Raji (cell line): ENCODE data around the gene WDR33.

Experiments
- POLR2A ChIP-seq: IDR thresholded peaks from 2 replicates; pipeline ENCODE4 v1.6.1; 2011; ENCODE audit warnings: low read depth, low read length, control low read depth; ENCODE audit not compliant: insufficient read depth

WDR33 gene

DNA sequence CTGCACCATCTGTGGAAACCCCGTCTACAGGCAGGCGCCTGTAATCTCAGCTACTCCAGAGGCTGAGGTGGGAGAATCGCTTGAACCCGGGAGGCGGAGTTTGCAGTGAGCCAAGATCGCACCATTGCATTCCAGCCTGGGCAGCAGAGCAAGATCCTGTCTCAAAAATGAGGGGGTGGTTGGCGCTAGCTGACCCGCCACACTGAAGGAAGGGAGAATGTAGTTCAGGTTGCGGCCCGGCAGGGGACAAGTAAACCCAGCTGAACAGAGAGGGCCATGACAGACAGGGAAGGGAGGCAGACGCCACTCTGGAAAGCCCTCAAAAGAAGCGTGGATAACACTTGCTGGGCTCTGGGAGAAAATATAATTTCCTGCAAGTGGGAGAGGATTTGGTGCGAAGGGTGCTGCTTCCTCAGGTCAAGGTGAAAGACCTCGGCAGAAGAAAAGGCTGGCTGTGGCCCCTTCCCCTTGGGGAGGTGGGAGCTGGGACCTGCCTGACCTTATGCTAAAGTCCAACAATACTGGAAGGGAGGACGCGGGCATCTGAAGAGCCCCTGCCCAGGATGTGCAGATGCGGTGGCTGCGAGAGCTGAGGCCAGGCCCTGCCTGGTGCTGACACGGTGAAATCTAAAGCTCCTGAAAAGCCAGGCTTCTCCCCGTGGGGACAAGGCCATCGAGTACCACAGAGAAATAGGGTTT lies 113.3 kb downstream of the WDR33 start:
- no peak for TF ChIP-seq POLR2A

GRCh38 chr2:127695491-127696472 lies 115.2 kb downstream of the WDR33 start:
- TF ChIP-seq POLR2A, result no peak

DNA sequence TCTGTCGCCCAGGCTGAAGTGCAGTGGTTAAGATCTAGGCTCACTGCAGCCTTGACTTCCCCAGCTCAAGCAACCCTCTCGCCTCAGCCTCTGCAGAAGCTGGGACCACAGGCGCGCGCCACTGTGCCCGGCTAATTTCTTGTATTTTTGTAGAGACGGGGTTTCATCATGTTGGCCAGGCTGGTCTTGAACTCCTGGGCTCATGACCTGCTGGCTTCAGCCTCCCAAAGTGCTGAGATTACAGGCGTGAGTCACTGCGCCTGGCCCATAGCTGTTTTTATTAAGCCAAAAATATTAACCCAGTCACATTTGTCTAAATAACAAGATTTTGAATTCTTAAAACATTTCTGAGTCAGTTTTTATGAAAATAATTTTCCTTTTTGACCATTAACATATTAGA lies 116.0 kb downstream of the WDR33 start:
- no peak for TF ChIP-seq POLR2A

GRCh38 chr2:127690696-127691095 lies 120.3 kb downstream of the WDR33 start:
- no peak for TF ChIP-seq POLR2A

DNA sequence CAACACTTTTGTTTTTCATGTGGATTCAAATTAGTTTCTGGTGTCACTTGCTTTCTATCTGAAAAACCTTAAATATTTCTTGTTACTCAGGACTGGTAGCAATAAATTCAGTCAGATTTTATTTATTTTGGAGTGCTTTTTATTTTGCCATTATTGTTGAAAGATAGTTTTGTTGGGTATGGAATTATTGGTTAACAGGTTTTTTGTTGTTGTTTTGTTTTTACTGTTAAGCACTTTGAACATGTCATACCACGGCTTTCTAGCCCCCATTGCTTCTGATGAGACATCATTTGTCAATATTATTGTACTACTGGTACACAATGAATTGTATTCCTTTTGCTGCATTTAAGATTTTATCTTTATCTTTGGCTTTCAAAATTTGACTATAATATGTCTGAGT lies 122.6 kb downstream of the WDR33 start:
- TF ChIP-seq POLR2A, result no peak

DNA sequence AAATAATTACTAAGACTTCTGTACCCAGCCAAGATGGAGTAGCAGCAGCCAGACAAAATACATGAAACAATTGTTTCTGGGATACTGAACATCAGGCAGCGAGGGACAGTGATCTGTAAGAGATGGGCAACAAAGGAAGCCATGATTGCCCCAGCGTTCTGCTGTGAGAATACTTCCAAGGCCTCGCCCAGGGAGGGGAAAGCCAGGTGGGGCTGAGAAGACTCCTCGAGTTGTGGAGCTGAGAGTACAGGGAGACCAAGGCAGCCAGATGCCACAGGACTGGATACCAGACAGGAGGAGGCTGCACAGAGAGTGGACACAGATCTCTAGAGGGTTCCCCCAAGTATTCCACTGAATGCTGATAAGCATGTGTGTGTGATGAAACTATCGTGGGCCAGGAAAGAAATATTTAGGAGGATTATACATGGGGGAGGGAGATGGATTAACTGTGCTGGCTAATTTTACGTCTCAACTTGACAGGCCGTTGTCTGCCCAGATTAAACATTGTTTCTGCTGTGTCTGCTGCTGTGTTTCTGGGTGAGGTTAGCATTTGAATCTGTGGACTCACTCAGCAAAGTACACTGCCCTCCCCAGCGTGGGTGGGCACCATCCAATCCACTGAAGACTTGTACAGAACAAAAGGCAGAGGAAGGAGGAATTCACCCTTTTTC lies 125.4 kb downstream of the WDR33 start:
- TF ChIP-seq POLR2A, result no peak

DNA sequence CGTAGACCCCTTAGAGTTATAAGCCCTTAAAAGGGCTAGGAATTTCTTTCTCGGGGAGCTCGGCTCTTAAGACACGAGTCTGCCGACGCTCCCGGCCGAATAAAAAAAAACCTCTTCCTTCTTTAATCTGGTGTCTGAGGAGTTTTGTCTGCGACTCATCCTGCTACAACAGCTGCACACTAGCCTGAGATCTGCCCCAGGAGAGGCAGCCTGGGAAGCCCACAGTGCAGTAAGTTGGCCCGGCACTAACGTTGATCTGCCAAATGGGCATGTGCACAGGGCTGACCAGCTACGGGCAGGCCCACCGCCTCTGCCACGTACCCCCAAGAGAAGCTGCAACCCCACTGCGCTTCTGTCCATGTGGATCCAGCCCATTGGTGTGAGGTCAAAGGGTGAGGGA lies 127.2 kb downstream of the WDR33 start:
- no peak for TF ChIP-seq POLR2A

- TF ChIP-seq POLR2A, result no peak
These were observed 127.9 kb downstream of the WDR33 start for GRCh38 chr2:127683056-127683455.

DNA sequence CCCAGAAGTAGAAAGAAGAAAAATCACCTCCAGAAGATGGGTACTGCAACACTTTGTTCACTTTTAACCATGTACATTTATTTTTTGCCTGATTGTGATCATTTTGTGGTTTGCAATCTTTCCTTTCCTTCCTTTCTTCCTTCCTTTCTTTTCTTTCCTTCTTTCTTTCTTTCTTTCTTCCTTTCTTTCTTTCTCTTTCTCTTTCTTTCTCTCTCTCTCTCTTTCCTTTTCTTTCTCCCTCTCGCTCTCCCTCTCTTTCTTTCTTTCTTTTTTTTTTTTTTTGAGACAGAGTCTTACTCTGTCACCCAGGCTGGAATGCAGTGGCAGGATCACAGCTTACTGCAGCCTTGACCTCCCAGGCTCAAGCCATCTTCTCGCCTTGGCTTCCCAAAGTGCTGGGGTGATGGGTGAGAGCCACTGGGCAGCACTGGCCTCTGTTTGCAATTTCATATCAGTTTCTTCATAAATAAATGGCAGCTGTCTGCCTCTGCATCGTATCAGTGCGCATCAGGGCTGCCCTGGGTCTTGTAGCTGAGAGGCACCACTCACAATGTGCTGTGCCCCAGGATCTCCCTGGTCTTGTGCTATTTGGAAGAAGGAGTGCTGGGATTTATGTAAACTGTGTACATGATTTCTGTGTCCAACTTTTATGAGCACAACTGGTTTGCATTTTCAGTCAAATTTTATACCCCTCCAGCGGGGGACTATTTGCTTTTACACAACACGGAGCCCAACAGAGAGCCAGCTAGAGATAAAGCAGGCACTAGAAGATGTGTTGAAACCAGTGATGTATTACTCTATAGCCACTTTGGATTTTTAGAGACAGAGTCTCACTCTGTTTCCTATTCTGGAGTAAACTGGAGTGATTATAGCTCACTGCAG lies 128.8 kb downstream of the WDR33 start:
- no peak for TF ChIP-seq POLR2A

GRCh38 chr2:127681288-127681804 lies 129.6 kb downstream of the WDR33 start:
- TF ChIP-seq POLR2A, result no peak

DNA sequence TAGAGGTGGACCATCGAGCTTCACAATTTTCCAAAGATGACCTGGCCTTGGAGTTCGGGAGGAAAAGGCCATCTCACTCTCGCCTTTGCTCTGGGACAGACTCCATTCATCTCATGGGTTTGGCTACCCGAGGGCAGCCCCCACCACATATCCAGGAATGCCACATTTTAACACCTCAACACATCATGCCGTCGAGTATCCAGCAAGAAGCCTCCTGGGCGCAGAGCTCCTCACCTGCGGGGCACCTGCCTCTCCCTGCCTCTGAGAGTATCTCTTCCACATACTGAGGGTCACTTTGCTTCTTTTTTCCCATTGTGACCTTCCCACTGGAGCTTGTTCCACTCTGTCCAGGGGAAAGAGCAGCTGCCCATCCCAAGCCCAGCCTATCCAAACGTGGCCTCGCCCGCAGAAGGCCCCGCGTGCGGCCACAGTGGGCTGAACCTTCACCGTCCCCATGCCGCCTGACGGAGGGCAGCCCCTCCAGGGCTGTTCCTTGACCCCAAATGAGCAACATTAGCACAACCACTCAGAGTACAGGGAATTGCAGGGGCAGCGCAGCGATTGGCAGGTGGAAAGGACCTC lies 130.2 kb downstream of the WDR33 start:
- no peak for TF ChIP-seq POLR2A

- TF ChIP-seq POLR2A, result no peak
These were observed 131.2 kb downstream of the WDR33 start for GRCh38 chr2:127679680-127680361.

GRCh38 chr2:127678991-127679390 lies 132.0 kb downstream of the WDR33 start:
- TF ChIP-seq POLR2A, result no peak

- TF ChIP-seq POLR2A, result no peak
These were observed 132.4 kb downstream of the WDR33 start for GRCh38 chr2:127678531-127678930.

- TF ChIP-seq POLR2A, result no peak
These were observed 134.1 kb downstream of the WDR33 start for GRCh38 chr2:127676906-127677305.
